ENCODE results near the gene AATK.

AATK gene

GRCh38 chr17:81164371-81165245, 1.4 kb downstream of the AATK start:
- H3K9me2 ChIP-seq (replicated peaks; ENCODE audit: control insufficient read depth, low read length), result no peaks in the 10 kb centered on the region
- H3K27ac ChIP-seq (ENCODE audit: low read depth, low read length), result no peak overlapping the region
- H3K36me3 ChIP-seq (ENCODE audit: control insufficient read depth, low read length), result no peaks in the 10 kb centered on the region
- H3K4me3 ChIP-seq (ENCODE audit: low read length), result no peak overlapping the region
- no peaks in the 10 kb centered on the region for H3K79me2 ChIP-seq (ENCODE audit: control insufficient read depth, low read length)
- H3K27me3 ChIP-seq (ENCODE audit: control insufficient read depth, low read length), result no peaks in the 10 kb centered on the region
- no peaks in the 10 kb centered on the region for H4K20me1 ChIP-seq (ENCODE audit: control insufficient read depth, insufficient read depth, low read depth, low read length)
- no peaks in the 10 kb centered on the region for H3K4me1 ChIP-seq (ENCODE audit: control insufficient read depth, low read length)
- H3F3A ChIP-seq (ENCODE audit: control insufficient read depth, insufficient read depth), result no peaks in the 10 kb centered on the region
- no peak overlapping the region for H3K4me2 ChIP-seq (ENCODE audit: low read length)
- no peak for TF ChIP-seq CTCF (IDR thresholded peaks at IDR 0.05; ENCODE audit: low read depth, low read length, poor library complexity, severe bottlenecking)
- no peak for TF ChIP-seq EZH2phosphoT487 (IDR thresholded peaks at IDR 0.05; ENCODE audit: borderline replicate concordance, low read length)
- H3K9me3 ChIP-seq (ENCODE audit: control insufficient read depth, insufficient read depth, low read length), result no peaks in the 10 kb centered on the region

DNA sequence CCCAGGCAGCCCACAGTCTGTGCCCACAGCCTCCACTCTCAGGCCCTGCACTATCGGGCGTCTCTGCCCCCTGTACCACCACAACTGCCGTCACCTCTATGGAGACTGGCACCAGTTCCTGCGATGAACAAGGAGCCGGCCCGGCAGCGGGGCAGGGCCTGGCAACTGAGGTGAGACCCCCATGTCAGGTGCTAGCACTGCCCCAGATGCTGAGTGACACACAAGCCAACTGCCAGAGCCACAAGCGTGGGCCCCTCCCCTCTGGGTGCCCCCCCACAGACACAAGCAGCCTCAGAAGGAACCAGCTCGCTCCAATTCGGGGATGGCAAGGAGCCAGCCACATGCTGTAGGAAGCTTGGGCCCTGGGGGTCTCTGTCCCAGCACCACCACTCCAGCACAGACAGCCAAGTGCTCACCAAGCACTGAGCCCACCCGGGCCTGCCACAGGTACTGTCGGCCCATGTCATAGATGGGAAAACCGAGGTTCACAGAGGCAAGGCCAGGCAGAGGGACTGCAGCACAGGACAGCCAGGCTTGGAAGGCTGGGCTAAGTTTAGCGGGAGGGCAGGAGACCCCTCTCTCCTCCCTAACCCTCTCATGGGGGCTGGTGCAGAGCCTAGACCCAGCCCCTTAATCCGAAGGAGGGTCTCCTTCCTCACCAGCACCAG, 2.2 kb downstream of the AATK start:
- Histone ChIP-seq H3K9me3 (ENCODE audit: control insufficient read depth, insufficient read depth, low read length) (no peaks in the 10 kb centered on the region), H3F3A (ENCODE audit: control insufficient read depth, insufficient read depth) (no peaks in the 10 kb centered on the region), H4K20me1 (ENCODE audit: control insufficient read depth, insufficient read depth, low read depth, low read length) (no peaks in the 10 kb centered on the region), H3K4me3 (ENCODE audit: low read length) (no peak overlapping the region), H3K27me3 (ENCODE audit: control insufficient read depth, low read length) (no peaks in the 10 kb centered on the region), H3K79me2 (ENCODE audit: control insufficient read depth, low read length) (no peaks in the 10 kb centered on the region), H3K27ac (ENCODE audit: low read depth, low read length) (no peak overlapping the region), H3K4me1 (ENCODE audit: control insufficient read depth, low read length) (no peaks in the 10 kb centered on the region), H3K36me3 (ENCODE audit: control insufficient read depth, low read length) (no peaks in the 10 kb centered on the region), H3K9me2 (replicated peaks; ENCODE audit: control insufficient read depth, low read length) (no peaks in the 10 kb centered on the region), H3K4me2 (ENCODE audit: low read length) (no peak overlapping the region)
- TF ChIP-seq EZH2phosphoT487 (IDR thresholded peaks at IDR 0.05; ENCODE audit: borderline replicate concordance, low read length) (no peak), CTCF (IDR thresholded peaks at IDR 0.05; ENCODE audit: low read depth, low read length, poor library complexity, severe bottlenecking) (no peak)

GRCh38 chr17:81163051-81163695, 2.8 kb downstream of the AATK start:
- no peaks in the 10 kb centered on the region for H3K4me1 ChIP-seq (ENCODE audit: control insufficient read depth, low read length)
- H3F3A ChIP-seq (ENCODE audit: control insufficient read depth, insufficient read depth), result no peaks in the 10 kb centered on the region
- H3K4me2 ChIP-seq (ENCODE audit: low read length), result no peak overlapping the region
- H3K9me2 ChIP-seq (replicated peaks; ENCODE audit: control insufficient read depth, low read length), result no peaks in the 10 kb centered on the region
- no peak overlapping the region for H3K4me3 ChIP-seq (ENCODE audit: low read length)
- no peaks in the 10 kb centered on the region for H3K9me3 ChIP-seq (ENCODE audit: control insufficient read depth, insufficient read depth, low read length)
- H4K20me1 ChIP-seq (ENCODE audit: control insufficient read depth, insufficient read depth, low read depth, low read length), result no peaks in the 10 kb centered on the region
- no peak overlapping the region for H3K27ac ChIP-seq (ENCODE audit: low read depth, low read length)
- no peaks in the 10 kb centered on the region for H3K36me3 ChIP-seq (ENCODE audit: control insufficient read depth, low read length)
- TF ChIP-seq CTCF (IDR thresholded peaks at IDR 0.05; ENCODE audit: low read depth, low read length, poor library complexity, severe bottlenecking), result no peak
- no peak for TF ChIP-seq EZH2phosphoT487 (IDR thresholded peaks at IDR 0.05; ENCODE audit: borderline replicate concordance, low read length)
- H3K79me2 ChIP-seq (ENCODE audit: control insufficient read depth, low read length), result no peaks in the 10 kb centered on the region
- H3K27me3 ChIP-seq (ENCODE audit: control insufficient read depth, low read length), result no peaks in the 10 kb centered on the region
